Heart right ventricle (tissue), 16 donors: Measurements from ENCODE around the gene TCTN3. TPM values are rescaled to one million over a fixed set of nuclear protein-coding genes. Genes with fewer than 3 reads are reported as not detected.
"Not testable (repeated sequence)": the region's sequence is repeated elsewhere in the genome, so short reads cannot be mapped to it uniquely, and the experiment has no call there.

ENCODE experiments used
- ATAC-seq, 8 donors: fragments of 200-7000 bp; cut with Tn5 transposase; one replicate each; pipeline ENCODE4 v1.9.1; 2020; ENCODE audit warnings: mild to moderate bottlenecking in 8 of 8, moderate library complexity in 8 of 8, moderate number of reproducible peaks in 1 of 8
- DNase-seq, 2 donors: peaks; one replicate each; pipeline ENCODE4 v3.0.0-alpha.2; 2020
- H3K27ac ChIP-seq, 10 donors: fragments of 200-600 bp; sonication (generic) in 2 of 10; one replicate each; pipeline versions ENCODE4 v1.5.0 to v1.8.0; 2020 to 2022; ENCODE audit warnings: mild to moderate bottlenecking in 3 of 10
- H3K27me3 ChIP-seq, 7 donors: fragments of 200-600 bp; one replicate each; pipeline ENCODE4 v1.8.0; 2021 to 2022; ENCODE audit warnings: mild to moderate bottlenecking in 2 of 7
- H3K36me3 ChIP-seq, 9 donors: fragments of 200-600 bp; sonication (generic) in 1 of 9; one replicate each; pipeline versions ENCODE4 v1.5.0 to v1.8.0; 2020 to 2022; ENCODE audit warnings: mild to moderate bottlenecking in 2 of 9
- H3K4me1 ChIP-seq, 9 donors: fragments of 200-600 bp; sonication (generic) in 1 of 9; one replicate each; pipeline versions ENCODE4 v1.5.0 to v1.8.0; 2020 to 2022; ENCODE audit warnings: mild to moderate bottlenecking in 4 of 9
- H3K4me3 ChIP-seq, 10 donors: fragments of 200-600 bp; sonication (generic) in 2 of 10; one replicate each; pipeline versions ENCODE4 v1.5.0 to v1.8.0; 2020 to 2022; ENCODE audit warnings: mild to moderate bottlenecking in 7 of 10, moderate library complexity in 2 of 10
- H3K9me3 ChIP-seq, 11 donors: fragments of 200-600 bp in 10 of 11; sonication (generic) in 2 of 11; one replicate each; pipeline versions ENCODE4 v1.5.0 to v1.8.0; 2013 to 2022; ENCODE audit warnings: mild to moderate bottlenecking in 2 of 11, control low read depth in 1 of 11, moderate library complexity in 1 of 11
- CTCF ChIP-seq, 9 donors: fragments of 200-600 bp; sonication (generic) in 2 of 9; IDR thresholded peaks; one replicate each; pipeline versions ENCODE4 v1.5.0 to v1.8.0; 2021 to 2022; ENCODE audit warnings: antibody characterized with exemption in 9 of 9, mild to moderate bottlenecking in 5 of 9, moderate library complexity in 1 of 9
- WGBS, 2 donors: extraction: QIAGEN DNeasy Blood & Tissue Kit; methylation state at CpG; one replicate each; pipeline ENCODE4 v1.1.7; 2013; ENCODE audit warnings: inconsistent platforms in 1 of 2; 5-methylcytosine and 5-hydroxymethylcytosine counted together
- intact Hi-C, 10 donors: fragments of 100-400 bp; cut with DNase I; formaldehyde crosslinking; loops; one replicate each; pipeline versions ENCODE4 v1.11.1 to v1.14.2; 2022
- polyA plus RNA-seq, 2 donors: library from polyadenylated mRNA; stranded (reverse); fragments of 200-250 nt; gene quantifications; one replicate each; pipeline ENCODE4 v1.2.3, GENCODE V29; 2013
- total RNA-seq, 10 donors: library from RNA; stranded (reverse); fragmentation: NEBNext Ultra II Directional in 3 of 10; extraction: Animal tissue kit (Norgen Biotek cat#: 25700) in 3 of 10; gene quantifications; one replicate each; pipeline versions ENCODE4 v1.2.1 to v1.2.4, GENCODE V29; 2021 to 2023
- donor health status: Arrhythmogenic right ventricular cardiomyopathy.
- donor health status: ischemic (EF 13 %, LVEDD 7.1; RV severe dilation, severe dysfunction).
- donor health status: healthy with polysubstance abuse.
- donor health status: DM: no; HTN: yes; CAD: no.
- donor health status: DM: no; HTN: no; CAD: no.
- donor health status: ischemic (EF 25% LVEDD 6.9; RV normal size, moderate dysfunction).
- donor health status: ischemic (EF 25% LVEDD 5.7; RV mildly dilated, moderate dysfunction).
- donor health status: healthy.
- donor health status: DM: yes; HTN: yes; CAD: no.
- donor health status: Ischemic cardiomyopathy.
- donor health status: ischemic (EF 35%, LVEDD 5.7; RV mildly dilated, moderate dysfunction).
- donor health status: nonischemic (EF 11% LVEDD 7.7; RV severe dilation, severe dysfunction).
- donor health status: DM: yes; HTN: yes; CAD: no.
- donor health status: PGD.
- donor health status: ischemic (EF 29% LVEDD 5.4; RV normal size, mild dysfunction).
- donor health status: nonischemic (EF 23%, LVEDD 6.1; RV moderate dilation, normal function).

Gene TCTN3
- total and polyA plus RNA-seq, 12 donors: 6.4 to 17.5 (median 11.4) TPM

GRCh38 chr10:95626500-95626899, 67.2 kb downstream of the TCTN3 start:
- H3K36me3 ChIP-seq: peaks cover 0 to 98% (median 43%) of the 10 kb centered on the region in 9 donors
- no peaks in the 10 kb centered on the region for H3K27me3 ChIP-seq
- no peak for TF ChIP-seq CTCF (IDR thresholded peaks at IDR 0.05)
- H3K4me3 ChIP-seq: no peak overlapping the region
- 93 to 96% methylated on average over 4 of the region's 4 CpGs for WGBS, 2 donors
- no peak overlapping the region for H3K27ac ChIP-seq
- no peaks in the 10 kb centered on the region for H3K9me3 ChIP-seq
- ATAC-seq (no peak), DNase-seq (no peak)
- intact Hi-C loops: no loop called here
- no peaks in the 10 kb centered on the region for H3K4me1 ChIP-seq

- H3K4me1 ChIP-seq, H3K9me3 ChIP-seq, ATAC-seq, DNase-seq, H3K27me3 ChIP-seq, H3K27ac ChIP-seq, intact Hi-C loops, H3K4me3 ChIP-seq: not testable (repeated sequence)
- peaks cover 0 to 94% (median 56%) of the 10 kb centered on the region in 9 donors for H3K36me3 ChIP-seq
- WGBS, 2 donors: 92 to 93% methylated on average over 5 of the region's 5 CpGs
Observed at GRCh38 chr10:95620415-95620814, 73.3 kb downstream of the TCTN3 start.

GRCh38 chr10:95618101-95618500, 75.6 kb downstream of the TCTN3 start:
- no peak for TF ChIP-seq CTCF (IDR thresholded peaks at IDR 0.05)
- Histone ChIP-seq H3K4me3 (no peak overlapping the region), H3K9me3 (peaks cover 0 to 8% (median 0%) of the 10 kb centered on the region in 11 donors), H3K36me3 (peaks cover 0 to 94% (median 48%) of the 10 kb centered on the region in 9 donors), H3K4me1 (no peaks in the 10 kb centered on the region), H3K27me3 (no peaks in the 10 kb centered on the region), H3K27ac (no peak overlapping the region)
- 61 to 80% methylated on average over 4 of the region's 4 CpGs for WGBS, 2 donors
- ATAC-seq (no peak), DNase-seq (no peak)
- intact Hi-C loops: loop anchor here in 1 of 10 donors (10.0 kb wide), 1 partner anchor 403 kb away; no protein-coding TSS in a partner anchor

- Histone ChIP-seq H3K27ac (no peak overlapping the region), H3K4me3 (no peak overlapping the region), H3K9me3 (peaks cover 0 to 8% (median 0%) of the 10 kb centered on the region in 11 donors), H3K36me3 (peaks cover 0 to 100% (median 54%) of the 10 kb centered on the region in 9 donors), H3K27me3 (no peaks in the 10 kb centered on the region), H3K4me1 (no peaks in the 10 kb centered on the region)
- ATAC-seq (no peak), DNase-seq (no peak)
- intact Hi-C loops: loop anchor here in 1 of 10 donors (10.0 kb wide), 1 partner anchor 402 kb away; no protein-coding TSS in a partner anchor
- 87 to 92% methylated on average over 4 of the region's 4 CpGs for WGBS, 2 donors
- TF ChIP-seq CTCF (IDR thresholded peaks at IDR 0.05): no peak
Observed at GRCh38 chr10:95616446-95616845, 77.3 kb downstream of the TCTN3 start.

Other genes with a start within 250 kb of the TCTN3 start
- gene SORBS1, start 132.6 kb downstream of the TCTN3 start, total RNA-seq: 1,000 to 10,000 TPM in 6 of 10 donors, 100 to 1,000 TPM in 4; 528 to 1,253 (median 1,130) TPM
- gene SORBS1, start 132.6 kb downstream of the TCTN3 start, polyA plus RNA-seq: 100 to 1,000 TPM; 140 to 350 TPM
- gene ALDH18A1, start 37.2 kb downstream of the TCTN3 start, total RNA-seq: 10 to 100 TPM in 9 of 10 donors, 1 to 10 TPM in 1; 7.6 to 19.5 (median 13.9) TPM
- 1 to 10 TPM; 5.9 to 8.8 TPM for gene ALDH18A1, start 37.2 kb downstream of the TCTN3 start, polyA plus RNA-seq
- 10 to 100 TPM in 3 of 10 donors, 1 to 10 TPM in 7; 5.1 to 13.0 (median 9.3) TPM for gene ENTPD1, start 62.2 kb upstream of the TCTN3 start, total RNA-seq
- 1 to 10 TPM; 4.2 to 4.9 TPM for gene ENTPD1, start 62.2 kb upstream of the TCTN3 start, polyA plus RNA-seq
- 1 to 10 TPM in 3 of 10 donors, under 1 TPM in 7; 0.51 to 1.8 (median 0.79) TPM for gene CC2D2B, start 214.0 kb upstream of the TCTN3 start, total RNA-seq
- 1 to 10 TPM in 1 of 2 donors, under 1 TPM in 1; 0.14 to 1.7 TPM for gene CC2D2B, start 214.0 kb upstream of the TCTN3 start, polyA plus RNA-seq